Thoracic aorta (tissue), 2 donors: ENCODE measurements around the gene PCBP3. TPM values are rescaled to one million over a fixed set of nuclear protein-coding genes. Genes with fewer than 3 reads are reported as not detected.
"Not testable (repeated sequence)": the region's sequence is repeated elsewhere in the genome, so short reads cannot be mapped to it uniquely, and the experiment has no call there.

Experiments used
- ATAC-seq: fragments of 150-250 bp; one replicate; pipeline ENCODE4 v1.8.0; 2017; ENCODE audit warnings: low read depth; ENCODE audit not compliant: insufficient number of reproducible peaks, low FRiP score
- DNase-seq: peaks from one replicate; pipeline ENCODE4 v3.0.0-alpha.2; 2020; ENCODE audit warnings: low spot score
- H3K27ac ChIP-seq, 2 donors: fragments of 200-600 bp; sonication (generic); 1 replicate in 1 of 2; 2 replicates in 1 of 2; pipeline ENCODE4 v1.5.1; 2016; ENCODE audit warnings: mild to moderate bottlenecking in 2 of 2, moderate library complexity in 2 of 2
- H3K27me3 ChIP-seq: fragments of 200-600 bp; sonication (generic); replicated peaks from 2 replicates; pipeline ENCODE4 v1.6.0; 2016; ENCODE audit warnings: mild to moderate bottlenecking; ENCODE audit not compliant: insufficient read depth
- H3K36me3 ChIP-seq: fragments of 200-600 bp; sonication (generic); one replicate; pipeline ENCODE4 v1.5.1; 2016
- H3K4me1 ChIP-seq, 2 donors: fragments of 200-600 bp; sonication (generic); 1 replicate in 1 of 2; 2 replicates in 1 of 2; pipeline versions ENCODE4 v1.5.1 to v1.6.0; 2016; ENCODE audit warnings: low read depth in 2 of 2, mild to moderate bottlenecking in 1 of 2; ENCODE audit not compliant: control insufficient read depth in 1 of 2
- H3K4me3 ChIP-seq: fragments of 200-600 bp; sonication (generic); 2 replicates; pipeline ENCODE4 v1.5.1; 2016; ENCODE audit warnings: mild to moderate bottlenecking
- H3K9me3 ChIP-seq: fragments of 200-600 bp; sonication (generic); 2 replicates; pipeline ENCODE4 v1.5.1; 2016
- total RNA-seq, 2 donors: library from RNA; depleted of rRNA; stranded (reverse); fragments of >200 nt; gene quantifications; one replicate each; pipeline versions ENCODE4 v1.1.0 to v1.2.3, GENCODE V29; 2016
- TF ChIP-seq, protein P1 (sequence below): fragments of 200-600 bp; sonication (generic); IDR thresholded peaks from one replicate; pipeline ENCODE4 v1.5.1; 2019; ENCODE audit warnings: antibody characterized with exemption

Gene PCBP3
- total RNA-seq, 2 donors from 2014 or later: 4.5 to 28.4 TPM

DNA sequence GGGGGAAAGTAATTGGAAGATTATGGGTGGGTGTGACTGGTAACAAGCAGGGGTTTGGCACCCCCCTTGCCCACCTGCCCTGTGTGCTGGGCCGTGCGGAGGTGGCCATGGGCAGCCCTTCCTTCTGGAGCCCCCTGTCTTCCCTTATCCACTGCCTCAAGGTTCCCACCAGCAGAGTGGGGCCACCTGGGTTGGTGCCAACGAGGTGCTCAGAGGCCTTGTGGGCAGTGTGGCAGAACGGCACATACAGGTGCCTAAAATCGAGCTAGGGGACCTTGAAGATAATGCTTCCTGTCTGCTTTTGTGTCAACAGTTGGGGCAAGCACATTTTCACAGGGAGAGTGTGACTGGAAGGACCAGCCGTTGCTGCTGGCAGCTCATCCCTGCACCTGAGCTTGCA is 161.8 kb downstream of the PCBP3 start:
- no peak overlapping the region for H3K4me3 ChIP-seq
- TF ChIP-seq, protein P1, sequence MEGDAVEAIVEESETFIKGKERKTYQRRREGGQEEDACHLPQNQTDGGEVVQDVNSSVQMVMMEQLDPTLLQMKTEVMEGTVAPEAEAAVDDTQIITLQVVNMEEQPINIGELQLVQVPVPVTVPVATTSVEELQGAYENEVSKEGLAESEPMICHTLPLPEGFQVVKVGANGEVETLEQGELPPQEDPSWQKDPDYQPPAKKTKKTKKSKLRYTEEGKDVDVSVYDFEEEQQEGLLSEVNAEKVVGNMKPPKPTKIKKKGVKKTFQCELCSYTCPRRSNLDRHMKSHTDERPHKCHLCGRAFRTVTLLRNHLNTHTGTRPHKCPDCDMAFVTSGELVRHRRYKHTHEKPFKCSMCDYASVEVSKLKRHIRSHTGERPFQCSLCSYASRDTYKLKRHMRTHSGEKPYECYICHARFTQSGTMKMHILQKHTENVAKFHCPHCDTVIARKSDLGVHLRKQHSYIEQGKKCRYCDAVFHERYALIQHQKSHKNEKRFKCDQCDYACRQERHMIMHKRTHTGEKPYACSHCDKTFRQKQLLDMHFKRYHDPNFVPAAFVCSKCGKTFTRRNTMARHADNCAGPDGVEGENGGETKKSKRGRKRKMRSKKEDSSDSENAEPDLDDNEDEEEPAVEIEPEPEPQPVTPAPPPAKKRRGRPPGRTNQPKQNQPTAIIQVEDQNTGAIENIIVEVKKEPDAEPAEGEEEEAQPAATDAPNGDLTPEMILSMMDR: no peak
- no peaks in the 10 kb centered on the region for H3K36me3 ChIP-seq
- no peaks in the 10 kb centered on the region for H3K9me3 ChIP-seq
- H3K27ac ChIP-seq: no peak overlapping the region
- no peaks in the 10 kb centered on the region for H3K4me1 ChIP-seq
- no peaks in the 10 kb centered on the region for H3K27me3 ChIP-seq
- DNase-seq (no peak), ATAC-seq (no peak)

DNA sequence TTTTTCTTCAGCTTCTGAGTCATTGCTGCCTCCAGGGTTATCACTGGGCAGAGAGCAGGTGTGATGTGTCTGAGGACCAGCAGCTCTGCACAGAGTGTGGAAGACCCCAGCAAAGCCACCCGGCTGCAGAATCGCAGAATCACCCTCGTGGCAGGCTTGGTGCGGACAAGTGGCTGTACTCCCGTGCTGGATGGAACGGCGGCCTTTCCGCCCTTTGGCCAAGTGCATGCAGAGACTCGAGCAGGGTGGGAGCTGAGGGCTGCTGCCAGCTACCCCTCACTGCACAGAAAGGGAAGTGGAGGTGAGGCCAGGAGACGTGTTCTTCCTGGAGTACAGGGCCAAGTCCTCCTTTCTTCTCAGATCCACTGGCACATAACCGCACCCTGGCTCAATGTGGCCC is 162.5 kb downstream of the PCBP3 start:
- Histone ChIP-seq H3K36me3 (no peaks in the 10 kb centered on the region), H3K4me1 (no peaks in the 10 kb centered on the region), H3K27me3 (no peaks in the 10 kb centered on the region), H3K9me3 (no peaks in the 10 kb centered on the region), H3K27ac (no peak overlapping the region), H3K4me3 (no peak overlapping the region)
- ATAC-seq (no peak), DNase-seq (no peak)
- TF ChIP-seq, protein P1: no peak

DNA sequence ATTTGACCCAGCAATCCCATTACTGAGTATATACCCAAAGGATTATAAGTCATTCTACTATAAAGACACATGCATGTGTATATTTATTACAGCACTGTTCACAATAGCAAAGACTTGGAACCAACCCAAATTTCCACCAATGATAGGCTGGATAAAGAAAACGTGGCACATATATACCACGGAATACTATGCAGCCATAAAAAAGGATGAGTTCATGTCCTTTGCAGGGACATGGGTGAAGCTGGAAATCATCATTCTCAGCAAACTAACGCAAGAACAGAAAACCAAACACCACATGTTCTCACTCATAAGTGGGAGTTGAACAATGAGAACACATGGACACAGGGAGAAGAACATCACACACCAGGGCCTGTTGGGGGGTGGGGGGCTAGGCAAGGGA is 165.1 kb downstream of the PCBP3 start:
- H3K4me3 ChIP-seq, H3K9me3 ChIP-seq, ATAC-seq, H3K27ac ChIP-seq, H3K36me3 ChIP-seq, H3K27me3 ChIP-seq, H3K4me1 ChIP-seq, DNase-seq: not testable (repeated sequence)

DNA sequence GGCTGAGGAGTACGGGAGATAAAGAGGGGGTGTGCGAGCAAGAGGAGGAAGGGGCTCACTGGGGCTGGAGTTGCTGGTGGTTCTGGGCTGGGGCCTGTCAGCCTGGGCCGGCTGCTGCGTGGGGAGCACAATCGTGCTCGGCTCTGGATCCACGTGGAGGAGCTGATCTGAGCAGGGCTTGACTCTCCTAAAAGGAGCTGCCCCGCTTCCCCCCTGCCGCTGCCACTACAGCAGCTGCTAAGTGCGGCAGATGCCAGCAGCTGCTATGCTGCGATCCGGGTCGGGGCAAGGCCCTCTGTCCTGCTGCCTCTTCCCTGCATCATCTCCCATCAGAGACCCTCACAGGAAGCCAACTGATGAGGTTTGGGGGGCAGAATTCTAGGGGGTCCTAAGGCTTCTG is 165.9 kb downstream of the PCBP3 start:
- TF ChIP-seq, protein P1: no peak
- no peak for ATAC-seq
- Histone ChIP-seq H3K27me3 (no peaks in the 10 kb centered on the region), H3K9me3 (no peaks in the 10 kb centered on the region), H3K4me3 (no peak overlapping the region), H3K36me3 (no peaks in the 10 kb centered on the region), H3K27ac (no peak overlapping the region), H3K4me1 (no peaks in the 10 kb centered on the region)
- no peak for DNase-seq

DNA sequence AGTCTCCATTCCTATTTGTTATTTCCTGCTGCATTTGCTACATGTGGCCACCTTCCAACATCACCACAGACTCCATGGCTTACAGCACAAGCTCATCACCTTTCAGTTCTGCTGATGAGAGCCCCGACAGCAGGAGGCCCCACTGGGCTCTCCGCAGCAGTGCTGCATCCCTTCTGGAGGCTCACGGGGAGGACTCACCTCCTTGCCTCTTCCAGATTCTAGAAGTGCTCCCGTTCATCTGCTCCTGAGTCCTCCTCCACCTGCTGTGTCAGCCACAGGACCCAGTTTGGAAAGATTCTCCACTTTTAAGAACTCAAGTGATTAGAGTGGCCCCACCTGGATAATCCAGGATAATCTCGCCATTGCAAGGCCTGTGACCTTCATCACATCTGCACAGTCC is 167.6 kb downstream of the PCBP3 start:
- no peak overlapping the region for H3K4me3 ChIP-seq
- no peaks in the 10 kb centered on the region for H3K27me3 ChIP-seq
- no peaks in the 10 kb centered on the region for H3K4me1 ChIP-seq
- ATAC-seq: no peak
- no peak overlapping the region for H3K27ac ChIP-seq
- TF ChIP-seq, protein P1: no peak
- DNase-seq: no peak
- H3K36me3 ChIP-seq: no peaks in the 10 kb centered on the region
- no peaks in the 10 kb centered on the region for H3K9me3 ChIP-seq

DNA sequence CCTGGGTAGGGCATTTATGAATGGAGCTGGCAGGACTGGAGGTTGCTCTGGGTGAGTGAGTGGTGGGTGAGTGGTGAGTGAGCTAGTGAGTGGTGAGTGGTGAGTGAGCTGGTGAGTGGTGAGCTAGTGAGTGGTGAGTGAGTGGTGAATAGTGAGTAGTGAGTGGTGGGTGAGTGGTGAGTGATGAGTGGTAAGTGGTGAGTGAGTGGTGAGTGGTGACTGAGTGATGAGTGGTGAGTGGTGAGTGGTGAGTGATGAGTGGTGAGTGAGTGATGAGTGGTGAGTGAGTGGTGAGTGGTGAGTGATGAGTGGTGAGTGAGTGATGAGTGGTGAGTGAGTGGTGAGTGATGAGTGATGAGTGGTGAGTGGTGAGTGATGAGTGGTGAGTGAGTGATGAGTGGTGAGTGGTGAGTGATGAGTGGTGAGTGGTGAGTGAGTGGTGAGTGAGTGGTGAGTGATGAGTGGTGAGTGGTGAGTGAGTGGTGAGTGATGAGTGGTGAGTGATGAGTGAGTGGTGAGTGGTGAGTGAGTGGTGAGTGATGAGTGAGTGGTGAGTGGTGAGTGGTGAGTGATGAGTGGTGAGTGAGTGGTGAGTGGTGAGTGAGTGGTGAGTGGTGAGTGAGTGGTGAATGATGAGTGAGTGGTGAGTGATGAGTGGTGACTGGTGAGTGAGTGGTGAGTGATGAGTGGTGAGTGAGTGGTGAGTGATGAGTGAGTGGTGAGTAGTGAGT is 170.8 kb downstream of the PCBP3 start:
- H3K4me3 ChIP-seq, H3K4me1 ChIP-seq, H3K36me3 ChIP-seq, DNase-seq, H3K27ac ChIP-seq, H3K27me3 ChIP-seq, H3K9me3 ChIP-seq, ATAC-seq: not testable (repeated sequence)

DNA sequence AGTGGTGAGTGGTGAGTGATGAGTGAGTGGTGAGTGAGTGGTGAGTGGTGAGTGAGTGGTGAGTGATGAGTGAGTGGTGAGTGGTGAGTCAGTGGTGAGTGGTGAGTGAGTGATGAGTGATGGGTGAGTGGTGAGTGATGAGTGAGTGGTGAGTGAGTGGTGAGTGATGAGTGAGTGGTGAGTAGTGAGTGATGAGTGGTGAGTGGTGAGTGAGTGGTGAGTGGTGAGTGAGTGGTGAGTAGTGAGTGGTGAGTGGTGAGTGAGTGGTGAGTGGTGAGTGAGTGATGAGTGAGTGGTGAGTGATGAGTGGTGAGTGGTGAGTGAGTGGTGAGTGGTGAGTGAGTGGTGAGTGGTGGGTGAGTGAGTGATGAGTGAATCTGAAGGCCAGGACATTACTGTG is 172.3 kb downstream of the PCBP3 start:
- not testable (repeated sequence) for ATAC-seq, H3K4me1 ChIP-seq, DNase-seq, H3K4me3 ChIP-seq, H3K27me3 ChIP-seq, H3K27ac ChIP-seq, H3K9me3 ChIP-seq, H3K36me3 ChIP-seq
